ENCODE measurements around the gene SCARB1.
"Not testable (repeated sequence)": the region's sequence is repeated elsewhere in the genome, so short reads cannot be mapped to it uniquely, and the experiment has no call there.

DNA sequence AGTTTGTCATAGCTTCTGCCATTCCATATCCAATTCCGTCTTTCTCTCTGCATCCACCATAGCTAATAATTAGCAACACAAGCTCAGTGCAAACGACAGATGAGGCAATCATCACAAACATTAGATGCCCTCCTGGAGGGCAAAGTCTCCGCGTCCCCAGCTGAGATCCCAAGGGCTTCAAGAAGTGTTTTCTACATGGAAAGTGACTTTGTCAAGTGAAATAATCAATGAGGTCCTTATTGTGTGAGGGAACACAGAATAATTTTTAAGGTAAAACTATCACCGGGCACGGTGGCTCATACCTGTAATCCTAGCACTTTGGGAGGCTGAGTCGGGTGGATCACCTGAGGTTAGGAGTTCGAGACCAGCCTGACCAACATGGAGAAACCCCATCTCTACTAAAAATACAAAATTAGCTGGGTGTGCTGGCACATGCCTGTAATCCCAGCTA lies 36.7 kb upstream of the SCARB1 start:
- TF ChIP-seq, protein P1, sequence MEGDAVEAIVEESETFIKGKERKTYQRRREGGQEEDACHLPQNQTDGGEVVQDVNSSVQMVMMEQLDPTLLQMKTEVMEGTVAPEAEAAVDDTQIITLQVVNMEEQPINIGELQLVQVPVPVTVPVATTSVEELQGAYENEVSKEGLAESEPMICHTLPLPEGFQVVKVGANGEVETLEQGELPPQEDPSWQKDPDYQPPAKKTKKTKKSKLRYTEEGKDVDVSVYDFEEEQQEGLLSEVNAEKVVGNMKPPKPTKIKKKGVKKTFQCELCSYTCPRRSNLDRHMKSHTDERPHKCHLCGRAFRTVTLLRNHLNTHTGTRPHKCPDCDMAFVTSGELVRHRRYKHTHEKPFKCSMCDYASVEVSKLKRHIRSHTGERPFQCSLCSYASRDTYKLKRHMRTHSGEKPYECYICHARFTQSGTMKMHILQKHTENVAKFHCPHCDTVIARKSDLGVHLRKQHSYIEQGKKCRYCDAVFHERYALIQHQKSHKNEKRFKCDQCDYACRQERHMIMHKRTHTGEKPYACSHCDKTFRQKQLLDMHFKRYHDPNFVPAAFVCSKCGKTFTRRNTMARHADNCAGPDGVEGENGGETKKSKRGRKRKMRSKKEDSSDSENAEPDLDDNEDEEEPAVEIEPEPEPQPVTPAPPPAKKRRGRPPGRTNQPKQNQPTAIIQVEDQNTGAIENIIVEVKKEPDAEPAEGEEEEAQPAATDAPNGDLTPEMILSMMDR (IDR thresholded peaks at IDR 0.05; ENCODE audit: insufficient read depth, low read depth, low read length) = not testable (repeated sequence)
- not testable (repeated sequence) for TF ChIP-seq EZH2 (IDR thresholded peaks at IDR 0.05; ENCODE audit: insufficient read depth, low read length)

Measured in astrocyte (in vitro differentiated cells and primary cell).